ENCODE data around the gene LRRC47. TPM values are rescaled to one million over a fixed set of nuclear protein-coding genes. Genes with fewer than 3 reads are reported as not detected.

Gene LRRC47
- total and polyA plus RNA-seq, 2 of the 8 experiments (the other 6 are each of a cell fraction or from before 2014, with no cell fraction given), result 38.3 to 82.4 TPM

GRCh38 chr1:3747522-3747848 lies 48.8 kb downstream of the LRRC47 start:
- POLR2A ChIA-PET (ENCODE audit: partially characterized antibody), result no interaction called here
- Histone ChIP-seq H2BK5ac (ENCODE audit: low read depth, low read length) (no peak overlapping the region), H3K23me2 (ENCODE audit: low read depth, low read length) (peaks cover 14% of the 10 kb centered on the region), H2BK20ac (ENCODE audit: low read length) (no peak overlapping the region), H2BK15ac (ENCODE audit: low read length) (no peak overlapping the region), H3K36me3 (ENCODE audit: control insufficient read depth in 2 of 4, insufficient read depth in 4 of 4, low read length in 3 of 4) (peaks cover 0 to 15% (median 4%) of the 10 kb centered on the region in 4 experiments; a peak in 5 of 8 replicates), H3K9me3 (ENCODE audit: insufficient read depth in 2 of 2, low read depth in 1 of 2, low read length in 1 of 2) (no peaks in the 10 kb centered on the region; a peak in 1 of 4 replicates), H4K5ac (ENCODE audit: insufficient read length, low read depth, low read length) (no peak overlapping the region), H4K20me1 (replicated peaks in 1 of 2; ENCODE audit: control insufficient read depth in 1 of 2, insufficient read depth in 2 of 2, low read length in 2 of 2) (peaks cover 8 to 26% of the 10 kb centered on the region in 2 experiments), H2BK12ac (ENCODE audit: low read depth, low read length) (no peak overlapping the region), H3K27ac (ENCODE audit: low read depth, low read length) (no peak overlapping the region), H3K9ac (replicated peaks in 1 of 4; ENCODE audit: extremely low read depth in 1 of 4, low read depth in 3 of 4, low read length in 3 of 4) (no peak overlapping the region), H3K27me3 (replicated peaks in 1 of 4; ENCODE audit: control insufficient read depth in 3 of 4, extremely low read depth in 1 of 4, insufficient read depth in 3 of 4, low read length in 3 of 4) (peaks cover 0 to 3% (median 0%) of the 10 kb centered on the region in 4 experiments; a peak in 5 of 7 replicates), H2BK120ac (replicated peaks; ENCODE audit: low read depth, low read length) (no peak overlapping the region), H2AK5ac (ENCODE audit: low read depth, low read length) (no peak overlapping the region), H3K56ac (replicated peaks; ENCODE audit: insufficient read length, low read depth, low read length) (no peak overlapping the region), H3K23ac (ENCODE audit: insufficient read length) (no peak overlapping the region), H4K8ac (ENCODE audit: extremely low read depth, insufficient read depth, low read length) (no peak overlapping the region), H3K4me1 (replicated peaks in 1 of 4; ENCODE audit: control insufficient read depth in 3 of 4, insufficient read depth in 4 of 4, low read length in 3 of 4) (peaks cover 0 to 16% (median 13%) of the 10 kb centered on the region in 4 experiments; a peak in 6 of 7 replicates), H3K4ac (replicated peaks; ENCODE audit: insufficient read length, low read depth, low read length) (no peak overlapping the region), H2AFZ (ENCODE audit: low read length) (no peak overlapping the region), H4K91ac (replicated peaks; ENCODE audit: insufficient read length, low read length) (no peak overlapping the region), H3K14ac (ENCODE audit: insufficient read length) (no peak overlapping the region), H3K4me2 (ENCODE audit: insufficient read depth in 1 of 2, low read depth in 2 of 2, low read length in 2 of 2) (no peak overlapping the region; a peak in 1 of 4 replicates), H3K79me1 (ENCODE audit: low read depth, low read length) (peaks cover 23% of the 10 kb centered on the region), H3K79me2 (ENCODE audit: control insufficient read depth in 1 of 2, insufficient read depth in 2 of 2, low read length in 2 of 2) (peaks cover 0 to 31% of the 10 kb centered on the region in 2 experiments; a peak in 3 of 4 replicates), H3K18ac (ENCODE audit: extremely low read depth, low read length) (no peak overlapping the region), H3K4me3 (ENCODE audit: extremely low read depth in 1 of 4, insufficient read depth in 2 of 4, low read depth in 3 of 4, low read length in 4 of 4) (peak overlapping the region in 1 of 4 experiments; percentile 87; a peak in 2 of 8 replicates)
- WGBS, 2 experiments (ENCODE audit: extremely low coverage in 1 of 2, insufficient coverage in 1 of 2, insufficient read length in 1 of 2, insufficient replicate concordance in 2 of 2, low coverage in 1 of 2, low lambda C conversion rate in 2 of 2, missing lambda C conversion rate in 1 of 2), result 48% methylated on average over 6 of the region's 6 CpGs; no CpG with 5 or more reads in 1 of the 2 experiments
- FAIRE-seq (no peak), DNase-seq (ENCODE audit: low read depth in 1 of 2, low spot score in 2 of 2) (no peak)
- no peak for TF ChIP-seq ATF2 (IDR thresholded peaks at IDR 0.05; ENCODE audit: low read length)
- 0 out of 2 replicates have a peak, but pooled peaks have one; percentile 14 for TF ChIP-seq KDM1A (IDR thresholded peaks at IDR 0.05; ENCODE audit: borderline replicate concordance, low read length)
- no peak for TF ChIP-seq CHD1 (IDR thresholded peaks at IDR 0.05; ENCODE audit: low read depth, low read length)
- TF ChIP-seq ZNF274 (IDR thresholded peaks at IDR 0.05; ENCODE audit: borderline replicate concordance, extremely low read depth, low read length), result no peak
- CTCF ChIA-PET (ENCODE audit: partially characterized antibody), result interaction anchor here (0.6 to 1.3 kb wide), 2 partner anchors 20 to 23 kb away, joined by 3 read pairs; no protein-coding TSS in a partner anchor

Measured in H1 (cell line).